GM13977 (cell line): Measurements from ENCODE around the gene SDHB.

Experiments
- DNase-seq: peaks from one replicate; pipeline ENCODE4 v3.0.0; 2012; ENCODE audit warnings: low spot score
- CTCF ChIP-seq: IDR thresholded peaks from 2 replicates; pipeline ENCODE4 v1.5.1; 2012; ENCODE audit warnings: mild to moderate bottlenecking, control low read depth; ENCODE audit not compliant: insufficient read depth; ENCODE audit errors: extremely low read depth, missing control alignments
- in situ Hi-C: fragments of 300-500 bp; cut with MboI; formaldehyde crosslinking; loops from one replicate; pipeline ENCODE4 v1.12.0; 2022; ENCODE audit warnings: low sequenced_read_pairs, low pct_unique_long_range_greater_than_20kb, mixed read lengths, inconsistent platforms; ENCODE audit not compliant: unreplicated experiment

SDHB gene

GRCh38 chr1:17097147-17097546, 43.3 kb upstream of the SDHB start:
- in situ Hi-C loops, result no loop called here
- no peak for DNase-seq
- no peak for TF ChIP-seq CTCF

- no peak for TF ChIP-seq CTCF
- no peak for DNase-seq
- in situ Hi-C loops, result no loop called here
Measured at GRCh38 chr1:17096584-17096983, 42.8 kb upstream of the SDHB start.

- DNase-seq, result no peak
- in situ Hi-C loops, result no loop called here
- no peak for TF ChIP-seq CTCF
Measured at GRCh38 chr1:17095141-17095540, 41.3 kb upstream of the SDHB start.

- peak; percentile 72 for DNase-seq
- TF ChIP-seq CTCF, result no peak
- in situ Hi-C loops, result no loop called here
Measured at GRCh38 chr1:17094664-17095063, 40.8 kb upstream of the SDHB start.

- no peak for DNase-seq
- no peak for TF ChIP-seq CTCF
- in situ Hi-C loops, result no loop called here
Measured at GRCh38 chr1:17093822-17094393, 40.1 kb upstream of the SDHB start.

GRCh38 chr1:17091252-17091651, 37.4 kb upstream of the SDHB start:
- in situ Hi-C loops, result no loop called here
- TF ChIP-seq CTCF, result no peak
- DNase-seq, result no peak

GRCh38 chr1:17089506-17089905, 35.7 kb upstream of the SDHB start:
- TF ChIP-seq CTCF, result no peak
- in situ Hi-C loops, result no loop called here
- no peak for DNase-seq
